GM19240 (cell line): ENCODE data around the gene YTHDC2.

Experiments used
- DNase-seq: peaks from one replicate; pipeline ENCODE4 v3.0.0; 2011; ENCODE audit warnings: low spot score; ENCODE audit not compliant: insufficient read length

Gene YTHDC2

GRCh38 chr5:113513384-113514288, at the start of gene YTHDC2:
Gene YTHDC2, plus strand, starts transcription at chr5:113513694. Its CDS starts 202 bp downstream, at chr5:113513896.
- DNase-seq: peak; percentile 43

GRCh38 chr5:113474100-113474728, 39.3 kb upstream of the YTHDC2 start:
- no peak for DNase-seq

GRCh38 chr5:113478691-113479090, 34.8 kb upstream of the YTHDC2 start:
- no peak for DNase-seq

- DNase-seq: no peak
Observed at GRCh38 chr5:113480243-113480642, 33.3 kb upstream of the YTHDC2 start.

GRCh38 chr5:113487416-113487780, 26.1 kb upstream of the YTHDC2 start:
- no peak for DNase-seq

- DNase-seq: no peak
Observed at GRCh38 chr5:113487781-113488644, 25.5 kb upstream of the YTHDC2 start, which contains the start of gene MCC. Gene MCC, minus strand, starts transcription at chr5:113488453.

- no peak for DNase-seq
Observed at GRCh38 chr5:113488645-113489184, 24.8 kb upstream of the YTHDC2 start.

GRCh38 chr5:113489299-113489698, 24.2 kb upstream of the YTHDC2 start:
- no peak for DNase-seq

- no peak for DNase-seq
Observed at GRCh38 chr5:113490317-113490716, 23.2 kb upstream of the YTHDC2 start.

GRCh38 chr5:113491022-113491421, 22.5 kb upstream of the YTHDC2 start:
- DNase-seq: no peak

- no peak for DNase-seq
Observed at GRCh38 chr5:113493446-113493845, 20.0 kb upstream of the YTHDC2 start.

- DNase-seq: no peak
Observed at GRCh38 chr5:113495422-113495841, 18.1 kb upstream of the YTHDC2 start.

- no peak for DNase-seq
Observed at GRCh38 chr5:113502073-113502472, 11.4 kb upstream of the YTHDC2 start.

GRCh38 chr5:113503146-113503545, 10.3 kb upstream of the YTHDC2 start:
- no peak for DNase-seq

GRCh38 chr5:113505181-113505580, 8.3 kb upstream of the YTHDC2 start:
- no peak for DNase-seq

GRCh38 chr5:113507601-113508000, 5.9 kb upstream of the YTHDC2 start:
- no peak for DNase-seq

- no peak for DNase-seq
Observed at GRCh38 chr5:113508756-113509155, 4.7 kb upstream of the YTHDC2 start.

- DNase-seq: no peak
Observed at GRCh38 chr5:113510836-113511451, 2.5 kb upstream of the YTHDC2 start.

GRCh38 chr5:113512341-113512740, 1.2 kb upstream of the YTHDC2 start:
- no peak for DNase-seq

GRCh38 chr5:113514289-113514635, 768 bp downstream of the YTHDC2 start:
- DNase-seq: no peak

- no peak for DNase-seq
Observed at GRCh38 chr5:113518884-113519283, 5.4 kb downstream of the YTHDC2 start.
